ENCODE data around the gene ADAMTS17. TPM values are rescaled to one million over a fixed set of nuclear protein-coding genes. Genes with fewer than 3 reads are reported as not detected.

Gene ADAMTS17
- total RNA-seq, 1 donor = 0.81 TPM

DNA sequence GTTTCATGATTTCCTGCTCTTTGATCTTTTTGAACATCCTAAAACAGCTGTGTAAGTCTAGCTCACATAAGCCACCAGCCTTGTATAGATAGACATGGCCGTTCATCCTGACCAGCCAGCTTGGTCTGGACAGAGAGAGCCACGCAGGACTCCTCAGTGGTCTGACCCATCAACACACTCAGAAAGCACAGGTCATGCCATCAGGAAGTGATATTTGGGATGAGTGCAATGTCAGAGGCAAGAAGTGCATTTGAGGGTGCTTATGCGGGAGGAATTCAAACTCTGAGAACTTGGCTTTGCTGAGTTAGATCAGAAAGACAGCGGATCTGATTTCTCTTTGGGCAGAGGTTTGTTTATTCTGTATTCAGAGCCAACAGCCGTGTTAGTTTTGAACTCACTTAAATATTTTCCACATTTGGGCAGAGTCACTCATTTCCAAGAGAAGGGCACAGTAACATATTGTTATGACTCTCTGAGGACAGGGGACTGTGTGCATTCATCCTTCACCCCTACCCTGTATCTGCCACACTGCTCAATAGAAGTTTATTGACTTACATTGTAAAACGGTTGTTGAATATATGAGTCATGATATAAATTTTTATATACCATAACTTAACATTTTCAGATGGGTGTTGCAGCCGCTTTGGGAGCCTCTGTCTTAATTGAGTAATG lies 383.2 kb downstream of the ADAMTS17 start:
- no peak overlapping the region for H3K4me3 ChIP-seq (ENCODE audit: low read depth, low read length)
- TF ChIP-seq CTCF (IDR thresholded peaks at IDR 0.05; ENCODE audit: insufficient read depth, low read length) = no peak
- no peak for DNase-seq (ENCODE audit: low read depth)

DNA sequence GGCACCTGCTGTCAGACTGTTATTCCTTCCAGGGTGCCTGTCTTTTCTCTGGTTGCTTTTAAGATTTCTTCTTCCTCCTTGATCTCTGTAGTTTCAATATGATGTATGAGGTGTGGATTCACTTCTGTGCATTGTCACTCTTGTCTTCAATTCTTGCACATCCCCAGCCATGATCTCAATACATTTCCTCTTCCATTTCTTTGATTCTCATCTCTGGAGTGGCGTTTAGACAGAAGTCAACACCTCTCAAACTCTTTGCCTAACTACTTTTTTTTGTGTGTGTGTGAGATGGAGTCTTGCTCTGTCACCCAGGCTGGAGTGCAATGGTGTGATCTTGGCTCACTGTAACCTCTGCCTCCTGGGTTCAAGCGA lies 384.1 kb downstream of the ADAMTS17 start:
- no peak for TF ChIP-seq CTCF (IDR thresholded peaks at IDR 0.05; ENCODE audit: insufficient read depth, low read length)

DNA sequence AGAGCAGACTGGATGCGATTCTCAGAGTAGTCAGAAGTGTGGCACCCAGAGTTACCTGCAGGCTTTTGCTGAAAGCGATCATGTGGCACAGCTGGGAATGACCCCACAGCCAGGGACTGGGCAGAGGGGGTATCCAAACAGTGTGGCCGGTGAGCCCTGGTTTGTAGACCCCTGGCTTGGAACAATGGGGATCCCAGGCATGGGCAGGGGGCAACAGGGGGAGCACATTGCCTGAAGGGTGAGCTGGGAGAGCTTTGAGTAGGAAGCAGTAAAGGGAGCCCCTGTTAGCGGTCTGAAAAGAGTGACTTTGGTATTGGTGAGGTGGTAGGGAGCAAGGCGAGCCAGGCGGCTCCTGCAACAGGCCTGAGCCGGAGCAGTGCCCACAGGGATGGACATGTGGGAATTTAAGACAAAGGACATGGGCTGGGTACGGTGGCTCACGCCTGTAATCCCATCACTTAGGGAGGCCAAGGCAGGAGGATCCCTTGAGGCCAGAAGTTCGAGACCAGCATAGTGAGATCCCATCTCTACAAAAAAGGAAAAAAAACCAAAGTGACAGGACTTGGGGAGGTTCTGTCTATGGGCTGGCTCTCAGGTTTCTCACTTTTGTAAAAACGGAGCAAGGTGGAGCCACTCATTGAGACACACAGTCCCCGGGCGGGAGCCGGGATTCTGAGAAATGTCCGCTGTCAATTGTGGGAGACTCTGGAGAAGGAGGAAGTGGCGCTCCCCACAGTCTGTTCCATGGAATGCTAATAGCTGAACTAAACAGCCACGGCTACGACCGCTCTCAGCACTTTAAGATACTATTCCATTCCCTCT lies 384.7 kb downstream of the ADAMTS17 start:
- DNase-seq (ENCODE audit: low read depth) = no peak
- no peak for TF ChIP-seq CTCF (IDR thresholded peaks at IDR 0.05; ENCODE audit: insufficient read depth, low read length)
- no peak overlapping the region for H3K4me3 ChIP-seq (ENCODE audit: low read depth, low read length)

More for the DNA sequence above, 384.1 kb downstream of the ADAMTS17 start:
- no peak for DNase-seq (ENCODE audit: low read depth)
- no peak overlapping the region for H3K4me3 ChIP-seq (ENCODE audit: low read depth, low read length)

GRCh38 chr15:99956022-99956775 lies 385.6 kb downstream of the ADAMTS17 start:
- no peak for TF ChIP-seq CTCF (IDR thresholded peaks at IDR 0.05; ENCODE audit: insufficient read depth, low read length)
- DNase-seq (ENCODE audit: low read depth) = no peak
- H3K4me3 ChIP-seq (ENCODE audit: low read depth, low read length) = no peak overlapping the region

DNA sequence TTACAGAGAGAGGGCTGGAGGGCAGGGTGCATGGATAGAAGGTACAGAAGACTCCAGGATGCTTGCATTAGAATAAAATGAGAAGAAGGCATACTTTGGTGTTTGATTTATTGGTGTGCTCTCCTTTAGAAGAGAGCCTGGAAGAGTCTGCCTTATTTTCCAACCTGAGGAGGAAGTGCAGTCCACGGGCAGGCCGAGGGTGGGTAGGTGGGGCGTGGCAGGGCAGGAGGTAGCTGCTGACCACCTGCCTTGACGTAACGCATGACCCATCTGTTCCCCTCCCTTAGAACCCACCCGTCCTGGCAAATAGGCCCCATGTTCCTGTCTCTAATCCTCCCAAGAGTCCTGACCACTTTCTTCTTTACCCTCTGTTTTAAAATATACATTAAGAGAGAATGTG lies 386.2 kb downstream of the ADAMTS17 start:
- no peak overlapping the region for H3K4me3 ChIP-seq (ENCODE audit: low read depth, low read length)
- DNase-seq (ENCODE audit: low read depth) = no peak
- no peak for TF ChIP-seq CTCF (IDR thresholded peaks at IDR 0.05; ENCODE audit: insufficient read depth, low read length)

GRCh38 chr15:99955181-99955525 lies 386.6 kb downstream of the ADAMTS17 start:
- DNase-seq (ENCODE audit: low read depth) = no peak
- H3K4me3 ChIP-seq (ENCODE audit: low read depth, low read length) = no peak overlapping the region
- TF ChIP-seq CTCF (IDR thresholded peaks at IDR 0.05; ENCODE audit: insufficient read depth, low read length) = no peak
